Measurements from ENCODE around the gene TSG101. TPM values are rescaled to one million over a fixed set of nuclear protein-coding genes. Genes with fewer than 3 reads are reported as not detected.
A peak's percentile ranks its signal among the peaks of the same experiment; 100 is the strongest.

Gene TSG101
- total and polyA plus RNA-seq, 8 donors = 30.3 to 125 (median 65.6) TPM

- 64 to 100% (median 73%) methylated on average over 1 of the region's 1 CpG for WGBS, 5 donors
- no peak overlapping the region for H3K27ac ChIP-seq
- peaks cover 9 to 81% (median 72%) of the 10 kb centered on the region in 4 donors for H3K36me3 ChIP-seq
- H3K27me3 ChIP-seq = no peaks in the 10 kb centered on the region
- intact Hi-C loops (cut with DNase I; ENCODE audit: low total_unique reads) = no loop called here
- no peaks in the 10 kb centered on the region for H3K9me3 ChIP-seq
- TF ChIP-seq, protein P1, sequence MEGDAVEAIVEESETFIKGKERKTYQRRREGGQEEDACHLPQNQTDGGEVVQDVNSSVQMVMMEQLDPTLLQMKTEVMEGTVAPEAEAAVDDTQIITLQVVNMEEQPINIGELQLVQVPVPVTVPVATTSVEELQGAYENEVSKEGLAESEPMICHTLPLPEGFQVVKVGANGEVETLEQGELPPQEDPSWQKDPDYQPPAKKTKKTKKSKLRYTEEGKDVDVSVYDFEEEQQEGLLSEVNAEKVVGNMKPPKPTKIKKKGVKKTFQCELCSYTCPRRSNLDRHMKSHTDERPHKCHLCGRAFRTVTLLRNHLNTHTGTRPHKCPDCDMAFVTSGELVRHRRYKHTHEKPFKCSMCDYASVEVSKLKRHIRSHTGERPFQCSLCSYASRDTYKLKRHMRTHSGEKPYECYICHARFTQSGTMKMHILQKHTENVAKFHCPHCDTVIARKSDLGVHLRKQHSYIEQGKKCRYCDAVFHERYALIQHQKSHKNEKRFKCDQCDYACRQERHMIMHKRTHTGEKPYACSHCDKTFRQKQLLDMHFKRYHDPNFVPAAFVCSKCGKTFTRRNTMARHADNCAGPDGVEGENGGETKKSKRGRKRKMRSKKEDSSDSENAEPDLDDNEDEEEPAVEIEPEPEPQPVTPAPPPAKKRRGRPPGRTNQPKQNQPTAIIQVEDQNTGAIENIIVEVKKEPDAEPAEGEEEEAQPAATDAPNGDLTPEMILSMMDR (IDR thresholded peaks at IDR 0.05) = peak in 4 of 7 experiments; percentile 6 to 42 (median 32)
- TF ChIP-seq POLR2A (IDR thresholded peaks at IDR 0.05) = no peak
- H3K4me3 ChIP-seq = no peak overlapping the region
- H3K4me1 ChIP-seq = no peaks in the 10 kb centered on the region
- peak in 1 of 2 donors; percentile 61 for DNase-seq
These were observed 13.7 kb upstream of the TSG101 start for GRCh38 chr11:18540207-18541009.

DNA sequence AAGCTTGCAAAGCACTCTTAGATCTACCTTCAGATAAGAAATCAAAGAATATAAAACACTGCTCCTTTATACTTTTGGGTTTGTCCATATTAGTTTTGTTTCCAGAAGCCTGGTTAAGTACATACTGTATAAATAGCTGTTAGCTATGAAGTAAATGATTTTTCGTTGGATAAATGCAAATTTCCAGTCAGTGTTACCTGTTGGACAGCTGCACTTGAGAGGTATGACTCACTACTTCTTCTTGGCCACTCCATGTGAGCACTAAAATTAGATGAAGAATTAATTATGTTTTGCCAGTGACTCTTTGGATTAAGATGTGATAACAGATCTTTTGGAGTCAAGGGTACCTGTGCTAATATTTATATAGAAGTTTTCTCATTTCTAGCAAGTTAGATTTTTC, 9.5 kb upstream of the TSG101 start:
- H3K4me1 ChIP-seq = no peaks in the 10 kb centered on the region
- no peak for TF ChIP-seq POLR2AphosphoS5 (IDR thresholded peaks at IDR 0.05)
- no peak for TF ChIP-seq EP300 (IDR thresholded peaks at IDR 0.05)
- no peak for TF ChIP-seq POLR2A (IDR thresholded peaks at IDR 0.05)
- TF ChIP-seq, protein P1 (IDR thresholded peaks at IDR 0.05) = no peak
- H3K27me3 ChIP-seq = no peaks in the 10 kb centered on the region
- 38 to 57% (median 49%) methylated on average over 1 of the region's 1 CpG for WGBS, 5 donors
- no peak overlapping the region for H3K4me3 ChIP-seq
- no peaks in the 10 kb centered on the region for H3K9me3 ChIP-seq
- intact Hi-C loops (cut with DNase I; ENCODE audit: low total_unique reads) = no loop called here
- H3K36me3 ChIP-seq = peaks cover 0 to 74% (median 67%) of the 10 kb centered on the region in 4 donors
- no peak for DNase-seq
- no peak overlapping the region for H3K27ac ChIP-seq

DNA sequence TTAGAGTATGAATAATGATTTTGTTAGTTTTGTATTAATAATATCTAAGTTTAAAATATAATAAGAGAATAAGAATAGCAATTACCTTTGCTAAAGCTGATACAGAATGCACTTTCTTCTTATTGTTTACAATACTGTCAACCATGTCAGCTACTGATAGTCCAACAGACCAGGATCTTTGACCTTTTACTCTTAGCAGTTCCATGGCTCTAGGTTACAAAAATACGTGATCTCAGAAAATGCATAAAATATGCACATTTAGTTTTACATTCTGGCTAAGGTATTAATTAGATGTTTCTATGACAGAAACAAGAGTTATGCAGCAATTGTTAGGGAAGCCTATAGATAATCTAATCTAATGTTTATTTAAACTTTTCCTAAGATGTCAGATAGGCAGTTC, 7.5 kb upstream of the TSG101 start:
- peaks cover 0 to 71% (median 64%) of the 10 kb centered on the region in 4 donors for H3K36me3 ChIP-seq
- no peak for DNase-seq
- H3K4me3 ChIP-seq = no peak overlapping the region
- H3K9me3 ChIP-seq = no peaks in the 10 kb centered on the region
- no peaks in the 10 kb centered on the region for H3K27me3 ChIP-seq
- WGBS, 5 donors = 62 to 83% (median 69%) methylated on average over 1 of the region's 1 CpG
- intact Hi-C loops (cut with DNase I; ENCODE audit: low total_unique reads) = no loop called here
- TF ChIP-seq, protein P1 (IDR thresholded peaks at IDR 0.05) = no peak
- TF ChIP-seq POLR2AphosphoS5 (IDR thresholded peaks at IDR 0.05) = no peak
- TF ChIP-seq POLR2A (IDR thresholded peaks at IDR 0.05) = no peak
- TF ChIP-seq EP300 (IDR thresholded peaks at IDR 0.05) = no peak
- H3K27ac ChIP-seq = no peak overlapping the region
- H3K4me1 ChIP-seq = no peaks in the 10 kb centered on the region

- no peak for DNase-seq
- WGBS, 5 donors = 84 to 92% (median 90%) methylated on average over 3 of the region's 3 CpGs
- TF ChIP-seq EP300 (IDR thresholded peaks at IDR 0.05) (no peak), POLR2A (IDR thresholded peaks at IDR 0.05) (no peak), POLR2AphosphoS5 (IDR thresholded peaks at IDR 0.05) (no peak)
- TF ChIP-seq, protein P1 (IDR thresholded peaks at IDR 0.05) = no peak
These were observed 6.6 kb upstream of the TSG101 start for GRCh38 chr11:18533365-18533764.

More at GRCh38 chr11:18533365-18533764, 6.6 kb upstream of the TSG101 start:
- no peak overlapping the region for H3K4me3 ChIP-seq
- H3K27ac ChIP-seq = no peak overlapping the region
- peaks cover 0 to 65% (median 59%) of the 10 kb centered on the region in 4 donors for H3K36me3 ChIP-seq
- H3K4me1 ChIP-seq = no peaks in the 10 kb centered on the region
- intact Hi-C loops (cut with DNase I; ENCODE audit: low total_unique reads) = no loop called here
- H3K9me3 ChIP-seq = no peaks in the 10 kb centered on the region
- H3K27me3 ChIP-seq = no peaks in the 10 kb centered on the region
